HG03432 (cell line): ENCODE measurements around the gene ZDHHC14.
"Not testable (repeated sequence)": the region's sequence is repeated elsewhere in the genome, so short reads cannot be mapped to it uniquely, and the experiment has no call there.

ENCODE experiments used
- ATAC-seq: cut with Tn5 transposase; IDR thresholded peaks from one replicate; pipeline ENCODE4 v1.9.1; 2021; ENCODE audit warnings: mild to moderate bottlenecking, moderate library complexity; ENCODE audit not compliant: unreplicated experiment

Gene ZDHHC14

GRCh38 chr6:157402996-157403685 is 22.2 kb downstream of the ZDHHC14 start:
- ATAC-seq: no peak

GRCh38 chr6:157403686-157404051 is 22.7 kb downstream of the ZDHHC14 start:
- no peak for ATAC-seq

GRCh38 chr6:157405986-157406385 is 25.0 kb downstream of the ZDHHC14 start:
- ATAC-seq: no peak

GRCh38 chr6:157406661-157407060 is 25.7 kb downstream of the ZDHHC14 start:
- ATAC-seq: no peak

- ATAC-seq: no peak
Observed at GRCh38 chr6:157407646-157408045, 26.7 kb downstream of the ZDHHC14 start.

GRCh38 chr6:157408427-157408826 is 27.4 kb downstream of the ZDHHC14 start:
- ATAC-seq: not testable (repeated sequence)

- no peak for ATAC-seq
Observed at GRCh38 chr6:157410045-157410444, 29.1 kb downstream of the ZDHHC14 start.

- ATAC-seq: no peak
Observed at GRCh38 chr6:157411368-157411767, 30.4 kb downstream of the ZDHHC14 start.

GRCh38 chr6:157412791-157413190 is 31.8 kb downstream of the ZDHHC14 start:
- ATAC-seq: no peak

GRCh38 chr6:157420497-157420896 is 39.5 kb downstream of the ZDHHC14 start:
- ATAC-seq: no peak

GRCh38 chr6:157424491-157425020 is 43.6 kb downstream of the ZDHHC14 start:
- ATAC-seq: no peak

GRCh38 chr6:157427969-157428368 is 47.0 kb downstream of the ZDHHC14 start:
- ATAC-seq: no peak

GRCh38 chr6:157428427-157429202 is 47.6 kb downstream of the ZDHHC14 start:
- no peak for ATAC-seq

GRCh38 chr6:157429248-157429647 is 48.3 kb downstream of the ZDHHC14 start:
- ATAC-seq: no peak

- peak; percentile 51 for ATAC-seq
Observed at GRCh38 chr6:157430834-157431233, 49.8 kb downstream of the ZDHHC14 start.

- ATAC-seq: no peak
Observed at GRCh38 chr6:157432231-157432891, 51.4 kb downstream of the ZDHHC14 start.

- no peak for ATAC-seq
Observed at GRCh38 chr6:157432892-157433265, 51.9 kb downstream of the ZDHHC14 start.

- ATAC-seq: no peak
Observed at GRCh38 chr6:157433678-157434081, 52.7 kb downstream of the ZDHHC14 start.

GRCh38 chr6:157434349-157435033 is 53.5 kb downstream of the ZDHHC14 start:
- ATAC-seq: no peak

GRCh38 chr6:157436219-157436943 is 55.4 kb downstream of the ZDHHC14 start:
- ATAC-seq: no peak
